ENCODE measurements around the gene KIAA1614. TPM values are rescaled to one million over a fixed set of nuclear protein-coding genes. Genes with fewer than 3 reads are reported as not detected.

KIAA1614 gene
- total and polyA plus RNA-seq, 10 of the 15 experiments (the other 5 are each of a cell fraction or from before 2014, with no cell fraction given) = 0.03 to 1.0 (median 0.26) TPM; not detected in 1

- Histone ChIP-seq H3K27me3 (replicated peaks in 1 of 2; ENCODE audit: control insufficient read depth in 2 of 2, insufficient read depth in 2 of 2, low read length in 1 of 2) (no peaks in the 10 kb centered on the region), H3K4me3 (no peak overlapping the region), H3K9ac (ENCODE audit: control insufficient read depth, insufficient read depth, low read length) (no peak overlapping the region), H3K4me1 (ENCODE audit: control insufficient read depth, insufficient read depth, low read length) (peaks cover 4% of the 10 kb centered on the region; the same call in 1 of the 2 replicates), H3K27ac (ENCODE audit: control insufficient read depth, insufficient read depth) (no peak overlapping the region), H2AFZ (ENCODE audit: control insufficient read depth, low read depth, low read length) (no peak overlapping the region), H3K4me2 (ENCODE audit: control insufficient read depth, insufficient read depth) (no peak overlapping the region), H4K20me1 (ENCODE audit: control insufficient read depth, insufficient read depth) (no peaks in the 10 kb centered on the region), H3K9me3 (replicated peaks; ENCODE audit: control insufficient read depth, insufficient read depth, low read length) (no peaks in the 10 kb centered on the region), H3K79me2 (ENCODE audit: control insufficient read depth, insufficient read depth, low read length) (no peaks in the 10 kb centered on the region), H3K36me3 (ENCODE audit: control insufficient read depth in 2 of 2, insufficient read depth in 2 of 2, low read length in 1 of 2) (no peaks in the 10 kb centered on the region)
- ChIA-PET RAD21 (ENCODE audit: unreplicated experiment) (no interaction called here), SMC1A (ENCODE audit: uncharacterized antibody, unreplicated experiment) (interaction anchor here (2.2 kb wide), 1 partner anchor 236 kb away, joined by 6 read pairs; no protein-coding TSS in a partner anchor), POLR2A (interaction anchor here (0.6 kb wide), 1 partner anchor 1052 kb away, joined by 4 read pairs; no protein-coding TSS in a partner anchor), CTCF (no interaction called here)
- DNase-seq (ENCODE audit: low read depth, low spot score) (no peak), ATAC-seq (no peak), FAIRE-seq (no peak)
- in situ Hi-C loops (cut with MboI) (no loop called here), intact Hi-C loops (cut with micrococcal nuclease; ENCODE audit: unreplicated experiment) (no loop called here)
- no TSS peak for BruUV-seq (replicated peaks)
- WGBS (ENCODE audit: insufficient coverage, insufficient replicate concordance, low lambda C conversion rate, missing lambda C conversion rate) = 67% methylated on average over 3 of the region's 3 CpGs
- TF ChIP-seq ZSCAN29 (IDR thresholded peaks at IDR 0.05) = no peak
- TF ChIP-seq SP1 (IDR thresholded peaks at IDR 0.05; ENCODE audit: low read depth, low read length) = no peak
- TF ChIP-seq SREBF2 (IDR thresholded peaks at IDR 0.05; ENCODE audit: low read length) = no peak
- TF ChIP-seq NKRF (conservative IDR thresholded peaks at IDR 0.05) = no peak
- TF ChIP-seq SKIL (IDR thresholded peaks at IDR 0.05; ENCODE audit: low read depth, poor library complexity, severe bottlenecking) = no peak
Observed at GRCh38 chr1:180929389-180929788, 16.7 kb downstream of the KIAA1614 start.

All from GM12878 (cell line).